ENCODE measurements around the gene FRS3.
A peak's percentile ranks its signal among the peaks of the same experiment; 100 is the strongest.

FRS3 gene

DNA sequence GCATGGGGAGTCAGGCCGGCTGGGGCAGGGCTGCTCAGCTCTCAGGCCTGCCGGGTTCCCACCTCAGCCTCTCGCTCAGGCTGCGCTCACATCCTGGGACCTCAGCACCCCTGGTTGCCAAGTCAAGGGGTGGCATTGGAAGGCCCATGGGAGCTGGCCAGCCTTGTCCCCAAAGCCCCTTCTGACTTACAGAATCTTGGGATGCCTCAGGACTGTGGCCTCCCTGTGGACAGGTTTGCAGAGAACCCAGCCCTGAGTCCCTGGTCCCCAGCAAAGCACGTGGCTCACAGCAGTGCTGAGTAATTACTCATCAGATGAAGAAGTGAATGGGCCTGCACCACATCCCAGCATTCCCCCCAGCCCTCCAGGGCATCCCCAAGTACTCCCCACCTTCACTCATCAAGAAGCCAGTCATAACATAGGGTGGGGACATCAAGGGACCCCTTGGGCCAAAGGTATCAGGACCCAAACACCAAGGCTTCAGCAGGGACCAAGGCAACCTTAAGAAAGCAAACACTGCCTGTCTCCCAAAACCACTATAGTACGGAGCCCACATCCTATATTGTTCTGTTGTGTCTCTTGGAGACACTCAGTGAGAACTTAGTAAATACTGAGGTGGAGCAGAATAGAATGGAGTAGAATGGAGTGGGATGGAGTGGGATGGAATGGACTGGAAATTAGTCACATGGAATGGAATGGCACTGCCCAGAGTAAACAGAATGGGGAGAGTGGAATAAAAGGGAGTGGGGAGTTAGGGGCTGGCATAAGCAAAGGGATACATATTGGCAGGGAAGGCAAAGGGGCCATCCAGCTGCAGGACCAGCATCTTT, 36.1 kb downstream of the FRS3 start:
- Mint-ChIP-seq H3K4me1 (no peaks in the 10 kb centered on the region), H3K27ac (no peak overlapping the region), H3K4me3 (no peak overlapping the region)

DNA sequence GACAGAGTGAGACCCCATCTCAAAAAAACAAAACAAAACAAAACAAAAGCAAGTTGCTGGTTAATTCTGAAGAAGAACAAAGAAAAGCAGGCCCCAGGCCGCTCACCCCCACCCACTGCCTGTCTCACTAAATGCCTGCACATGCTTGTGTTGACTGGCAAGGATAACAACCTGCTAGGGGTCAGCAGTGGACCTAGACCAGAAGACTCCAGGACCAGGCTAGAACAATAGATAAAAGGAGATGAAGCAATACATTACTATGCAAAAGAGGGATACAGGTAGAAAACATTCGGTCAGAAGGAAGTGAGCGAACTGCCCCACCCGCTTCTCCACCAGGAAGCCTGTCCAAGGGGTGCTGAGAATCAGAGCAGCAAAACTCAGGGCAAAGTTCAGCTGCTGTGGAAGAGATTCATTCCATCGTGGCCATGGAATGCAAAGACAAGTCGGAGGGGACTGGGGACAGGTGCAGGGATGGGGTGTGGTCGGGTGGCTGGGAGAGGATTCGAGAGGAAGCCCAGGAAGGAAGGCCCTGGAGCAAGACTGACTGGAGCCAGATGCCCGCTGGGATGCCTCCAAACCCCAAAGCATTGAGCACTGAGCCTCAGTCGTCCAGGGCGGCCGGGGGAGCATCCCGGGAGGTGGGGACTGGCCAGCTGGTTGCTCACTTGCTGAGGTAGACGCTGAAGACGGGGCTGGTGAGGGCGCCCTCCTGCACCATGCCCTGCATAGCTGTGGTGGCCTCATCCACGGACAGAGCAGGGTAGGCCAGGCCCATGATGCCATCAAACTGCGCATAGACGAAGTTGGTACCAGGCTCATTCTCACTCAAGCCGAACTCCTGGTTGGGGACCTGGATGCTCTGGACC, 37.8 kb downstream of the FRS3 start:
- no peaks in the 10 kb centered on the region for H3K36me3 Mint-ChIP-seq
- H3K4me1 Mint-ChIP-seq: no peaks in the 10 kb centered on the region
- no peaks in the 10 kb centered on the region for H3K9me3 Mint-ChIP-seq
- ATAC-seq: no peak
- H3K4me3 Mint-ChIP-seq: no peak overlapping the region
- no peak overlapping the region for H3K27ac Mint-ChIP-seq
- H3K27me3 Mint-ChIP-seq: no peaks in the 10 kb centered on the region

More for the DNA sequence above, 36.1 kb downstream of the FRS3 start:
- no peaks in the 10 kb centered on the region for H3K9me3 Mint-ChIP-seq
- no peaks in the 10 kb centered on the region for H3K36me3 Mint-ChIP-seq
- no peaks in the 10 kb centered on the region for H3K27me3 Mint-ChIP-seq
- no peak for ATAC-seq

DNA sequence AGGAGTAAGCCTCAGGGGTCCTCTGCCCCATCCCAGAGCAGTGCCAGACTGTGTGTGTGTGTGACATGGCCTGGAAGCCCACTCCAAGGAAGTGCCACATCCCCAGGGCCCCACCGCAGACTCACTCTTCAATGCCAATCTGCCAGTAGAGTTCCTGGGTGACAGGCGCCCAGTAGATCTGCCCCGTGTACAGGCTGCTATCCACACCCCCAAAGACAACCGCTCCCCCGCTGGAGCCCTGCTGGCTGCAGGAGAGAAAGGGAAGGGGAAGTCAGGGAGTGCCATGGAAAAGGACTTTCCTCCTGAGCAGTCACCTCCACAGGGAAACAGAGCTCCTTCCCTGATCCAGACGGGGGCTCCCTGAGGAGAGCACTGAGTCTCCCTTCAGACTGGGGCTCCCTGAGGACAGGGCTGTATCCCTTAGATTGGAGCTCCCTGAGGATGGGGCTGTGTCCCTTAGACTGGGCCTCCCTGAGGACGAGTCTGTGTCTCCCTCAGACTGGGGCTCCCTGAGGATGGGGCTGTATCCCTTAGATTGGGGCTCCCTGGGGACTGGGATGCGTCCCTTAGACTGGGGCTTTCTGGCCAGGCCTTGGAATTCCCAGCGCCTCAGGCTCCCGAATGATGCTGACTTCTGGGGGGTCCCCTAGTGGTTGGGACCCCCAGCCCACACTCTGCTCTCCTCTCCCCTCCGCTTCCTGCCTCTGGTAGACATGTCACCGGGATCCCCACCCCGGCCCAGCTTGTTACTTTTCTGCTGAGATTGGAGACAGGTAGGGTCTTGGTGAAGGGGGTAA, 39.1 kb downstream of the FRS3 start:
- Mint-ChIP-seq H3K9me3 (no peaks in the 10 kb centered on the region), H3K4me3 (no peak overlapping the region), H3K36me3 (no peaks in the 10 kb centered on the region), H3K27me3 (no peaks in the 10 kb centered on the region), H3K4me1 (peaks cover 8% of the 10 kb centered on the region), H3K27ac (no peak overlapping the region)
- no peak for ATAC-seq

DNA sequence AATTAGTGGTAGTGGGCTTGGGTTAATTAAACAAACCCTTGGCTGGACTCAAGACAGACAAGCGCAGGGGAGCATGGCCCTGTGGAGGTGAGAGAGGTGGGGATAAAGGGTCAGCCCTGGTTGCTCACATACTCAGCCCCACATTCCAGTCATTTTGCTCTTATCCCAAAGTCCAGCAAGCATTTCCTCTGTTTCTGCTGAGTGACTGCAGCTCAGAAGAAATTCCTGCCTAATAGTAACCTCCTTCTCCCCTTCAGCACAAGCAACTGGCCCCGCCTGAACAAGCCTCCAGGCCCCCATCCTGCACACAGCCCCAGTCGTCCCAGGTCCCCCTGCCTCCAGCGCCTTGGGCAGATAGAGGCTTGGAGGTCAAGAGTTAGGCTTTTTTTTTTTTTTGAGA, 40.7 kb downstream of the FRS3 start:
- no peaks in the 10 kb centered on the region for H3K27me3 Mint-ChIP-seq
- H3K4me1 Mint-ChIP-seq: peaks cover 8% of the 10 kb centered on the region
- H3K36me3 Mint-ChIP-seq: no peaks in the 10 kb centered on the region
- H3K9me3 Mint-ChIP-seq: no peaks in the 10 kb centered on the region
- no peak overlapping the region for H3K27ac Mint-ChIP-seq
- H3K4me3 Mint-ChIP-seq: no peak overlapping the region
- no peak for ATAC-seq

DNA sequence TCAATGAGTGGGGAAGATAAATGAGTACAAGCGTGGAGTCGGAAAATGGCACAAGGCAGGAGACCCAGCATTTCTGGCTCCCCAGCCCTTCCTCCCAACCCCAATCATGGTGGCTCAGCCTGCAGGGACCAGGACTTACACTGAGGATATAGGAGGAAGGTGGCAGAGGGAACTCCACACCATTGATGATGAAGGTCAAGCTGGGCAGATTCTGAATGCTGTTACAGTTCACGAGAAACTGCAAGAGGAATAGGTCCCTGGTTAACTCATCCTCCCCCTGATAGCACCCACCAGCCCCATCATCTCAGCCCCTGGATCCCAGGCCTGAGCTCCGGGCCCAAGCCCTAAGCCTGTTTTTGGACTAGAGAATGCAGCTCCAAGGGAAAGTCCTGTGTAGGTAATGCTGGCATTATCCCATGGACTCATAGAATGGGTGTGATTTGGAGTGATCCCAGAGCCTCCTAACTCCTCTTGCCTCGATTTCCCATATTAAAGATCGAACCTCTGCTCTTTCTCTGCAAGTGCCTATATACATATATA, 42.0 kb downstream of the FRS3 start:
- peaks cover 9% of the 10 kb centered on the region for H3K4me1 Mint-ChIP-seq
- H3K4me3 Mint-ChIP-seq: no peak overlapping the region
- ATAC-seq: no peak
- H3K9me3 Mint-ChIP-seq: no peaks in the 10 kb centered on the region
- H3K27ac Mint-ChIP-seq: no peak overlapping the region
- no peaks in the 10 kb centered on the region for H3K27me3 Mint-ChIP-seq
- H3K36me3 Mint-ChIP-seq: peaks cover under 1% of the 10 kb centered on the region

DNA sequence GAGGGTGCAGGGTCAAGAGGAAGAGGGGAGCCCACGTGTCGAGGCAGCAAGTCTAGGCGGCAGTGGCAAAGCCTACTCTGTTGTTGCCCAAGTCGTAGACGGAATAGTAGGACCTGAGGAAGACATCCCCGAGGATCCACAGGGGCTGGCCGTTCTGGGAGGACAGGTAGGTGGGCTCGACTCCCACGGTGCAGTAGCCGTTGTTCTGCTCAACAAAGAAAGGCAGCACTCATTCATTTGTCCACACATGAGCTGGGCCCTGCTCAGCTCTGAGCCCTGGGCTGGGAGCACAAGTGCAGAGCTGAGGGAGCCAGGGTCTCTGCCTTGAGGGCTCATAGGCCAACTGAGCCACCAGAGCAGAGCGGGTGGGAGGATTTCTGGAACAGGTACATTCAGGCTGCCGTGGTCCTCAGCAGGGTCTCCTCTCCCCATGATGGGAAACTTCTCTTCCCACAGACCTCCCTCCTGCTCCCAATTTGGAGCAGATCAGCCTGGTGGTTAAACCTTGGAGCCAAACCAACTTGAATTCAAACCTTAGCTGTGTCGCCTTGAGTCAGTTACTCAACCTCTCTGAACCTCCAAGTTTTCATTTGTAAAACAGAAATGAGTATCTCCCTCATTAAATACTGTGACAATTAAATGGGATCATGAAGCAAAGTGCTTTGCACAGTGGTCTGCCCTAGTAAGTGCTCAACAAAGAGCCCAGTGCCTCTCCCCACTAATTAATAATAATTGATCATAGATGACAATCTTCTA, 42.7 kb downstream of the FRS3 start:
- H3K4me1 Mint-ChIP-seq: peaks cover 14% of the 10 kb centered on the region
- H3K27ac Mint-ChIP-seq: no peak overlapping the region
- no peak overlapping the region for H3K4me3 Mint-ChIP-seq
- no peaks in the 10 kb centered on the region for H3K9me3 Mint-ChIP-seq
- ATAC-seq: no peak
- peaks cover 7% of the 10 kb centered on the region for H3K36me3 Mint-ChIP-seq
- no peaks in the 10 kb centered on the region for H3K27me3 Mint-ChIP-seq

DNA sequence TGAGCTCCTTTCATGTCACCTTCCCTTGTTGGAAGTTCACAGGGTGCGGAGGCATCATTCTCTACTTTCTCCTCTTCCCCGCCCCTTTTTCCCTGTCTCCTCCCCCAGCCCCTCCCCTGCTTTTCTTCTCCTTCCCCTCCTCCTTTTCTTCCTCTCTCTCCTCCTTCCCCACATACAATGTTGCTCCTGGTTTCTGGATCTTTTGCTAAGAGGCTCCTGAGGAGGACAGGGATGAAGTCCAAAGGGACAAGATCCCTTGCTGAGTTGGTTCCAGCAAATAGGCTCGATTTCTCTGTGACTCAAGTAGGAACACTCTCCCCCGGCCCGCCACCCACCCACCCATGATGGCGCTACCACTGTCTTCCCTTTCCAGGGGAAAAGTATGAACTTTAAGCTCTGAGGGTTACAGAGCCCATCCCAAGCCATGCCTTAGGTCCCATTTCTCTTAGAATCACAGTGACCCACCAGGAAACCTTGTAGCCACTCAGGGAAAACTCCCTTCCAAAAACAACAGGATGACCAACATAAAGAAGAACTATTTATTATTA, 43.4 kb downstream of the FRS3 start:
- peaks cover 11% of the 10 kb centered on the region for H3K36me3 Mint-ChIP-seq
- H3K9me3 Mint-ChIP-seq: no peaks in the 10 kb centered on the region
- H3K4me1 Mint-ChIP-seq: peaks cover 19% of the 10 kb centered on the region
- peak overlapping the region; percentile 59 for H3K4me3 Mint-ChIP-seq
- no peaks in the 10 kb centered on the region for H3K27me3 Mint-ChIP-seq
- H3K27ac Mint-ChIP-seq: no peak overlapping the region
- ATAC-seq: no peak

DNA sequence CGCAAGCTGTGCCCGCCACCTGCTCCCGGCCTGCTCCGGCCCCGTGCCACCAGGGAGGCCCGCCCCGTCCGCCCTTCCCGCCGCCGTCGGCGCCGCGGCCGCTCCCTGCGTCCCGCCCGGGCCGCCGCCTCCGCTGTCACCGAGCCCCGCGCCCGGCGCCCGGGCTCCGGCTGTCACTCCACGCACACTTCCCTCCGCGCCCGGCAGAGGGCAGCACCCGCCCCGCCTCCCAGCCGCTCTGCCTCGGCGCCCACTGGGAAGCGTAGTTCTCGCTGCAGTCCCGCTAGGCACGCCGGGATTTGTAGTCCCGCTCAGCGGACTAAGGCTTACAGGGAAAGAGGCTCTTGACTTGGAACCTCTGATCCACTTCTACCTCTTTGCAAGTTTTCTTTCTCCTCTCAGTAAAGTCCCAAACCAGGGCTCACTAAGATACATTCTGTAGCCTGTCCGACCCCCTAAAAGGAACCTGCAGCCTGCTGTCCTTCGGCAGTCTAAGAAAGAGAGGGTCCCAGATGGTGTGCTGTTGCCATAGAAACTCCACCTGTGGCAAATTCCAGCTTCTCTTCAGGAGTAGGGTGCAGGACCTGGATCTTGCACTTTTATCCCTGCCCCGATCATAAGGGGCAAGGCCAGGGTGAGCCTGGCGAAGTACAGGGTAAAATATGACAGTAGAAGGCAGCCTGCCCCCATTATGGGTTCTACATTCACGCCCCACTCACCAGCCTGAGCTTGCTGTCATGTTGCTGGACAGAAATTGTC, 44.1 kb downstream of the FRS3 start, which contains the start of gene TFEB:
Gene TFEB (minus strand): TSS at position 182 of the 759 bp plus-strand sequence. CDS start 44,395 bp downstream, outside the sequence.
- no peaks in the 10 kb centered on the region for H3K9me3 Mint-ChIP-seq
- H3K4me3 Mint-ChIP-seq: peak within 1 kb of the TSS; percentile 81
- H3K36me3 Mint-ChIP-seq: peaks cover 12% of the 10 kb centered on the region
- H3K4me1 Mint-ChIP-seq: peaks cover 25% of the 10 kb centered on the region
- ATAC-seq: peak; percentile 66
- H3K27ac Mint-ChIP-seq: peak within 1 kb of the TSS; percentile 78
- H3K27me3 Mint-ChIP-seq: no peaks in the 10 kb centered on the region

DNA sequence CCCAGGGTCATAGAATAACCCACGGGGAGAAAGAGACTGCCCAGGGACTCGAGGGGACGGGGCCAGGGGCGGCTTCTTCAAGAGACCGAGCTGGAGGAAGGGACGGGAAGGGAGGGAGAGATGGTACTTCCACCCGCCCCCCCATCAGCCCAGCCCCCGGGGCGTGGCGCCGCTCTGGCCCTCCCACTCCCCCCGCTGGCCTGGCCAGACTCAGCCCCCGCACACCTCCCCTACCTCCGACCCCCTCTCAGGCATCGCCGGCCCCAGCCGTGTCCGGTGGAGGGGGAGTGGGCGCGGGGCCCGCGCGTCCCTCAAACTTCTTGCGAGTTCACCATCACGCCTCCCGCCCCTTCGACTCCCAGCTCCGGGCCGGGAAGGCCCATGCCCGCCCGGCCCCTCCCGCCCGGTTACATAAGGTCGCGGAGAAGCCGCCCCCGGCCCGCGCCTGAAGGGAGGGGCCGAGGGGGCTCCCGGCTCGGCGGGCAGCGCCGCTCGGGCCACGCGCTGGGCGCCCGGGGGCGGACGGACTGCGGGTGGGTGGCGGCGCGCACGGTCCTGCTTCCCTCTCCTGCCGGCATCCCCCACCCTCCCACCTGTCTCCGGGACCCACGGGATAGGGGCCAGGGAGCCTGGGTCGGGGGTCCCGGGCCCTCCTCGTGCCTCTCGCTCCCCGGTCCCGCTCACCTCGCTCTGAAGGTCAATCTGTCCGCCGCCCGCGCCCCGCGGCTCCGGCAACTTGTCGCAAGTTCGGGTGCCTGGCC, 44.9 kb downstream of the FRS3 start:
- peak; percentile 72 for ATAC-seq
- H3K27me3 Mint-ChIP-seq: no peaks in the 10 kb centered on the region
- H3K27ac Mint-ChIP-seq: peak overlapping the region; percentile 78
- H3K9me3 Mint-ChIP-seq: no peaks in the 10 kb centered on the region
- peak overlapping the region; percentile 81 for H3K4me3 Mint-ChIP-seq
- peaks cover 12% of the 10 kb centered on the region for H3K36me3 Mint-ChIP-seq
- peaks cover 33% of the 10 kb centered on the region for H3K4me1 Mint-ChIP-seq

DNA sequence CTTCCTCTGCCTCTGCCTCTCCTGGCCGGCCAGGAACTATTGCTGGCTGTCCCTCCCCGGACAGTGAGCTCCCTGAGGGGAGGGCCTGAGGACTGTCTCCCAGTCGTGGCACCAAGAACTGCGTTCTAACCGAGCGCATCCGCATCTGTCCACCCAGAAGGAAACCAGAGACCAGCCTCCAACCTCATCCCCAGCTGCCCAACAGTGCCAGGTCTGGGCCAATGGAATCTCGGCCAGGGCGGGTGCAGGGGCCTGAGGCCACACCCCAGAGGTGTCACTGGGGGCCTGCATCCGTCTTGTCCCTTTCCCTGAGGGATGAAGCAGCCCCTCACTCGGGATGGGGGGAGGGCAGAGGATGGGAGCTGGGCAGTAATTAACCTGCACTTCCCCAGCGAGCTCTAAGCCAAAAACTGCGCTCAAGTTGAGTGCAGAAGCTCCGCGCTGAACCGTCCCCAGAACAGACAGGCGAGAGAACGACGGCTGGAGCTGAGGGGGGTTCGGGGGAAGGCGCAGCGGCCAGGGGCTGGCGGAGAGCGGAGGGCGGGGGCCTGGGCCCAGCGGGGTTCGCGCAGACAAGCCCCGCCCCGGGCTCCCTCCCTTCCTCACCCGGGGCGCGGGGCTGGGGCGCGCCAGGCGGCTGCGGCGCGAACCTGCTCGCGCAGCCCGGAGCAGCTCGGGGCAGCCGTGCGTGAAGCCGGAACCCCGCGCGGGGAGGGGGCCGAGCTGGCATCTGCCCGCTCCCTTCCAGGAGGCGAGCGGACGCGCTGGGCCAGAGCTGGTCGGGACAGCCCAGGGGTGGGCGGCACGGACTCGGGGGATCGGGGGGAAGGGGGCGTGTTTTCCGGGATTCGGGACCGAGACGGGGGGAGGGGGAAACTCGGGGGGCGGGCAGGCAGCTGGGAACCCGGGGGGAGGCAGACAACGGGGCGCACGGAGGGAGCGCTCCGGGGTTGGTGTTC, 45.7 kb downstream of the FRS3 start:
- Mint-ChIP-seq H3K9me3 (no peaks in the 10 kb centered on the region), H3K4me1 (peaks cover 41% of the 10 kb centered on the region), H3K36me3 (peaks cover 12% of the 10 kb centered on the region), H3K4me3 (peak overlapping the region; percentile 90), H3K27ac (peak overlapping the region; percentile 78), H3K27me3 (no peaks in the 10 kb centered on the region)
- ATAC-seq: peak; percentile 82

DNA sequence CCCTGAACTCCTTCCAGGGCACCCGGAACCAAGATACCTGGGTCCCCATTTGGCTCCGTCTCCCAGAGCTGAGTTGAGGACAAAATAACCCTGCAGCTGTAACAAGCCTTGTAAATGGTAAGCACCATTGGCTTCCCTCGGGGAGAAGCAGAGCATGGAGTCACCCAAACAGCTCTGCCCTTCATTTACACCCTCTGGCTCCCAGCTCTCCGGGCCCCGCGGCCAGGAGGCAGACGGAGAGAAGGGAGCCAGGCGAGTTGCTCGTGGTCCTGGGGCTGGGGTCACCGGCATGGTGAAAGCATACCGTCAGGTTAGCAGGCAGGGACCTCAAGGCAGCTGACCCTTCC, 46.4 kb downstream of the FRS3 start:
- no peaks in the 10 kb centered on the region for H3K27me3 Mint-ChIP-seq
- H3K4me3 Mint-ChIP-seq: peak overlapping the region; percentile 90
- H3K4me1 Mint-ChIP-seq: peaks cover 48% of the 10 kb centered on the region
- H3K9me3 Mint-ChIP-seq: no peaks in the 10 kb centered on the region
- peak overlapping the region; percentile 78 for H3K27ac Mint-ChIP-seq
- no peak for ATAC-seq
- H3K36me3 Mint-ChIP-seq: peaks cover 12% of the 10 kb centered on the region
